IPS DF 19.7 (cell line): ENCODE measurements around the gene LMF2.
"Not testable (repeated sequence)": the region's sequence is repeated elsewhere in the genome, so short reads cannot be mapped to it uniquely, and the experiment has no call there.

Source experiments
- DNase-seq: peaks from one replicate; pipeline ENCODE4 v3.0.0-alpha.2; 2013; ENCODE audit warnings: low read depth, low spot score

The LMF2 gene

DNA sequence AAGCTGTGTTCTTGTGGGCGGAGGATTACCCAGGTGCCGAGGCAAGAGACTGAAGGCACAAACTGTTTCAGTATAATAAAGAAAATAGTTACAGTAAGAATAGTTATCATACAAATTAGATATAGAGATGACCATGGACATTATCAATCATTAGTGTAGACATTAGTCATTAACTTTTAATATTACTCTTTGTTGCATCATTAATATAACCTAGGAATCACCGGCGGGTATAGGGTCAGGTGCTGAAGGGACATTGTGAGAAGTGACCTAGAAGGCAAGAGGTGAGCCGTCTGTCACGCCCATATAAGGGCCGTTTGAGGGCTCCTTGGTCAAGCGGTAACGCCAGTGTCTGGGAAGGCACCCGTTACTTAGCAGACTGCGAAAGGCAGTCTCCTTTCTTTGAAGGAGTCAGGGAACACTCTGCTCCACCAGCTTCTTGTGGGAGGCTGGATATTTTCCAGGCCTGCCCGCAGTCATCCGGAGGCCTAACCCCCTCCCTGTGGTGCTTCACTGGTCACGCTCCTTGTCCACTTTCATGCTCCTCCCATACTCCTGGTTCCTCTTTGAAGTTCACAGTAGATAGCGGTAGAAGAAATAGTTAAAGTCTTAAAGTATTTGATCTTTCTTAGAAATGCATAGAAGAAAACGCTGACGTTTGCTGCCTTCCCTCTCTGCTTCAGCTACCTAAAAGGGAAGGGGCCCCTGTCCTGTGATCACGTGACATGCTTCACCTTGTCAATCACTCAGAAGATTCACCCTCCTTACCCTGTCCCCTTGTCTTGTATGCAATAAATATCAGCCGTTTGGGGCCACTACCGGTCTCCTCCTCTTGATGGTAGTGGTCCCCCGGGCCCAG, 26.6 kb upstream of the LMF2 start:
- not testable (repeated sequence) for DNase-seq

DNA sequence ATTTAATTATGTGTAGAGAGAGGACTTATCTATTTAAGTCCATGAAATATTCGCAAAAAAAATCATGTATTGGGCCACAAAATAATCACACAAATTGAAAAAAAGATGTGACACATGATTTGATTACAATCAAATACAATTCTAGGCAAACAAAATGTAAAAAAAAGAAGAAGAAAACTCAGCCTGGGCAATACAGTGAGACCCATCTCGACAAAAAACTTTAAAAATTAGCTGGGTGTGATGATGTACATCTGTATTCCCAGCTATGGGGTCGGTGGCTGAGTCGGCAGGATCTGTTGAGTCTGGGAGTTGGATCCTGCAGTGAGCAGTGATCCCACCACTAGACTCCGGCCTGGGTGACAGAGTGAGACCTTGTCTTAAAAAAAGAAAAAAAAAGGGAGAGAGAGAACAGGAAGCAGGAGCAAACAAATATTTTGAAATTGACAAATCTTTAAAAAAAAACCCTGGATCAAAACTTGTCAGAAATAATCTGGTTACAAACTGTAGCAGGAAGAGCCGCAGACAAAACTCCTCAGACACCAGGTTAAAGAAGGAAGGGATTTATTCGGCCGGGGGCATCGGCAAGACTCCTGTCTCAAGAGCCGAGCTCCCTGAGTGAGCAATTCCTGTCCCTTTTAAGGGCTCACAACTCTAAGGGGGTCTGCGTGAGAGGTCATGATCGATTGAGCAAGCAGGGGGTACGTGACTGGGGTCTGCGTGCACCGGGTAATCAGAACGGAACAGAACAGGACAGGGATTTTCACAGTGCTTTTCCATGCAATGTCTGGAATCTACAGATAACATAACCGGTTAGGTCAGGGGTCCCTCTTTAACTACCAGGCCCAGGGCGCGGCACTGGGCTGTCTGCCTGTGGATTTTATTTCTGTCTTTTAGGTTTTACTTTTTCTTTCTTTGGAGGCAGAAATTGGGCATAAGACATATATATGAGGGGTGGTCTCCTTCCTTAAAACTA, 25.6 kb upstream of the LMF2 start:
- DNase-seq: no peak

DNA sequence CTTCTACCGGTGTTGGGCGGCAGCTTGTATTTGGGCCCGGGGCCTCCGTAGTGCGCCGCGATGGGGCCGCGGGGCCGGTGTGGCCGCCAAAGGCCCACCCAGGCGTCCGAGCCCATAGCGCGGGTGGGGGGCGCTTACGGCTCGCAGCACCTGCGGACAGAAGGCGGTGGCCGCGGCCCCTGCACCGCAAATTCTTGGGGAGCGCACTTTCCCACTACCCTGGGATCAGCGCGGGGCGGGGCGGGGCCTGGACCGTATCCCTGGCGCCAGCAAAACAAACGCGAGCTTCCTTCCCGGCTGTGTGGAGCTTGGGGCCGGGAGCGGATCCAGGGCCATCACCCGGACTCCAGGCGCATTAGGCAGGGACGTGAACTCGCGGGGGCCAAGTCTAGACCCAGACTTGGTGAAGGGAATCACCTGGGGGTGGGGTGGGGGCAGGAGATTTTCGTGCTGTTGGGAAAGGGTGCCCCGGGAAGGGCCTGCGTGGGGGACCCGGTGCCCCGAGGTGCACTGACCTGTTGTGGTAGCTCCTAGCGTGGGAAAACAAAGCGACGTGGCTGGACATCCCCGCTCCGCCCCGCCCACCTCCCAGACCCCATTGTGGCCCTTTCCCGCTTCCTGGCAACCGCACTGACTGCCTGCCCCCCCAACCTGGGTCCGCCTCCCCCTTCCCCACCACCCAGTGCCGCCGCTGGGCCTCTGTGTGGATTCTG, 24.6 kb upstream of the LMF2 start:
- DNase-seq: no peak

DNA sequence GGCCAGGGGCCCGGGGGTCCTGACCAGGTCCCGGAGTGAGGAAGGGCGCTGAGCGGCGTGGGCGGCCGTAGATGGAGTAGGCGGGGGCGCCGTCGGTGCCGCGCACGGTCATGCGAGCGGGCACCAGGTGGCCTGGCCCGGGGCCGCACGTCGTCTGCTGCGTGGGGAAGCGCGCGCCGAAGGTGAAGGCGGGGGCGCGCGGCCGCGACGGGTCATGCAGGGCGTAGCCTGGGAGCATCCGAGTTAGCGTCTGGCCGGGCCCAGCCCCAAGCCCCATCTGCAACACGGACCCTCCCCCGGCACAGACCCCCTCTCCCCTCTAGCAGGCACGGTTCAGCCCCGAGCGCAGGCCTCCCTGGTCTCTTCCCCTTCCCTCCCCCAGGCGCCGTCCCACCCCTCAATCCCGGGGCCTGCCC, 24.1 kb upstream of the LMF2 start:
- DNase-seq: no peak

DNA sequence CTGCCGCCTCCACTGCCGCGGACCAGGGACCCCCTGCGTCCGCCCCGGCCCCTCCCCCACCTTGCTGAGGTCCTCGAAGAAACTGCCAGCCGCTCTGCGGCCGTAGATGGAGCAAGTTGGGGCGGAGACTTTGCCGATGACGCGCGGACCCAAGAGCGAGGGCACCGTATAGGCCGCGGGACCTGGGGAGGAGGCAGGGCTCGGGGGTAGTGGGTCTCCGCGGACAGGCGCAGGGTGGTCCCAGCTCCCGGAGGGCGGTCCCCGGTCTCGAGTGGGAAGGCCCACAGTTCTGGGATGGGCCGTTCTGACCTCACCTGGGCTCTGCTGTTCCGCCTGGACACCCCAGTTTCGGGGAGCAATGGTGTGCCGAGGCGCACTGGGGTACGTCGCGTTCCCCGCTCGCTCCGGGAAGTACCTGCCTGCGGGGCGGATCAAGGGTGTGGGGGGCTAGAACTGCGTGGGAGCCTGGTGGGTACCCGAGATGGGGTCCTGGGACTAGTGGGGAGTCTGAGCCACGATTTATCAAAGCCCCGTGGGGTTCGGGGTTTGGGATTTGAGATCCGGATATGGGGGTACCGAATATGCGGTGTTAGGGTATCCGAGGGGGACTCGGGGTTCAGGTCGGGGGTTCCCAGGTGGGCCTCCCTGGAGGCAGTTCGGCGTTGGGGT, 23.5 kb upstream of the LMF2 start:
- DNase-seq: no peak

GRCh38 chr22:50530580-50530876, 23.0 kb upstream of the LMF2 start:
- DNase-seq: no peak

DNA sequence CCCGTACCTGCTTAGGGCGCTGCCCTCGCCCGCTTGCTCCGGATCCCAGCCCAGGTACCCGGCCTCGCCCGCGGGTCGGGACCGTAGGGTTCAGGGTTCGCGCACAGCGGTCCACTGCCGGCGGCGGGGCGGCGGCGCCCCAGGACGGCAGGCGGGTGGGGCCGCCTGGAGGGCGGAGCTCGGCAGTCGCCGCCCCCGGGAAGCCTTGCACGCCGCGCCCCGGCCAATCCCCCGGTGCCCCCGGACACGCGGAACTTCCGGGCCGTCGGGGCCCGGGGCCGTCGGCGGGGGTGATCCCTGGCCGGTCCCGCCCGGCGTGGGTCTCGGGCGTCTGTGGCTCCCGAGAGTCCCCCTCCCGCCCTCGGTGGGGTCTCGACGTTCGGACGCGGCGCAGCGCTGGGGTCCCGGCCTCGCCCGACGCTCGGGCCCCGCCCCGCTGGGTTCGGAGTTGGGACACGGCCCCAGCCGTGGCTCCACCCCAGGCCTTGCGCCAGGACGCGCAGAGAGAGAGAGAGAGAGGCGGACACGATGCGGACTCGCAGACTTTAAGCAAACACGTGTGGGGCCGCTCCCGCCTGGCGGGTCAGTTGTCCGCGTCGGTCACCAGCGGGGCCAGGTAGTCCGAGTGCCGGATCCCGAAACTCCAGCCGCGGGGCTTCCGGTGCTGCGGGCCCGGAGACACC, 22.5 kb upstream of the LMF2 start, which contains the start of gene TYMP:
Gene TYMP, minus strand, starts transcription at position 116 of the 683 bp plus-strand sequence. CDS start 303 bp downstream, outside the sequence.
- DNase-seq: no peak

DNA sequence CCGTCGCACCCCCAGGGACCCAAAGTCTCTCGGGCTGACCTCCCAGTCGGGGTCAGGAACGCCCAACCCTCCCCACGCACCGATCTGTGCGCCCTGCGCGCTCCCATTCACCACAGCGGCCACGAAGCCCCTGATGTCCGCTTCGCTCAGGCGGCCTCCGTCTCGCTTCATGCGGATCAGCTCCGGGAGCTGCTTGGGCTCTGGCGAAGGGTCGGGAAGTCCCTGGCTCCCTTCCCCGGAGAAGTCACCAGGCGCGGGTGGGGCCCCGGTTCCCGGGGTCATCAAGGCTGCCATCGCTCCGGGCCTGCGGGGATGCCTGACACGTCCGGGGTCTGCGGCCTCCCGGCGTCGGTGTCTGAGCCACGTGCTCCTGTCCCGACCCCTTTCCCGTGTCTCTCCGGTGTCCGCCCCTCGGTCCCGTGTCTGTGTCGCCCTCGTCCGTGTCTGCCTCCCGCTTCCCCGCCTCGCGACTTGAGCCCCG, 22.0 kb upstream of the LMF2 start:
- no peak for DNase-seq

DNA sequence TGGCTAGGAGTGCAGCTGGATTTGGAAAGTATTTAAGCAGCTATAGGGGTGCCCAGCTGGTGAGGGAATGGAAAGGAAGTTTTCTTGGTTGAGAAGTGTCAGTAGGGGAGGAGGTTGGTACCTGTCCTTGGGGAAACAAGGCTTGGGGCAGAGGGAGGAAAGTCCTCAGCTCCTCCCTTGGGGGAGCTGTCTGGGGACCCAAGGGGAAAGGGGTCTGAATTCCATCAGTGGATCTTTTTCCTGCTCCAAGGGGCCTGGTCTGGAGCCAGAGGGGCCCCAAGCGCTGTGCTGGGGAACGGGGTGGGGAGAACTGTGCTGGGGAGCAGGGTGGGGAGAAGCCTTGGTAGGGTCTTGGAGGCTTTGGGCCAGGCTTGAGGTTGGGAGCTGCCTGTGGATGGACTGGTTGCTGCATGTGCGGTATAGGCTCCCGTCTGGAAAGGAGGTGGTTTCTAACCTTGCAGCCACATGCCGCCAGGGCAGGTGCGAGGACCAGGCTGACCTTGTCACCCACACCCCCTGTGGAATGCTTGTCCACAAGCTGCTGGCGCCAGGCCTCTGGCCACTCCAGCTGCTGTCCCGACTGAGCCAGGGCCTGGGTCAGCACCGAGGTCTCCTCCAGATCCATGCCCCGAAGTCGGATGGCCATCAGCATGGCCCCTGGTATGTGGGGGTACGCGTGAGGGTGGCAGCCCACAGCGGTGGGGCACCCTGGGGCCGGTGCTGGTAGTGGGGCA, 21.3 kb upstream of the LMF2 start:
- no peak for DNase-seq

DNA sequence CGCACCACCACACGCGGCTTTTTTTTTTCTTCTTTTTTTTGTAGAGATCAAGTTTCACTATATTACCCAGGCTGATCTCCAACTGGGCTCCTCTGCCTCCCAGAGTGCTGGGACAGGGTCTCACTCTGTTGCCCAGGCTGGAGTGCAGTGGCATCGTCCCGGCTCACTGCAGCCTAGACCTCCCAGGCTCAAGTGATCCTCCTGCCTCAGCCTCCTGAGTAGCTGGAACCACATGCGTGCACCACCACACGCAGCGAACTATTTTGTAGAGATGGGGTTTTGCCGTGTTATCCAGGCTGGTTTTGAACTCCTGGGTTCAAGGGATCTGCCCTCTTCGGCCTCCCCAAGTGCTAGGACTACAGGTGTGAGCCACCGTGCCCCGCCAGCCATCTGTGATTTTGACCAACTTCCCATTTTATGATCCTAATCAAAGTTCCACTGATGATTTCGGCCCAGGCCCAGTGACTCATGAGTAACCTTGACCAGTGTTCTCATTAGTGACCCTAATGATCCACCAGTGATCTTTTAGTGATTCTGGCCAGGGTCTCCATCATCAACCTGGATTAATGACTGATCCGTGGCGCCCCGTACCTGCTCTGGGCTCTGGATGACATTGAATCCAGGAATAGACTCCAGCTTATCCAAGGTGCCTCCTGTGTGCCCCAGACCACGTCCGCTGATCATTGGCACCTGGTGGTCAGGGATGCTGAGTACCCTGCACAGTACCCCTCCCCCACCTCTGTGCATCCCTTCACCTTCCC, 20.6 kb upstream of the LMF2 start:
- DNase-seq: no peak

DNA sequence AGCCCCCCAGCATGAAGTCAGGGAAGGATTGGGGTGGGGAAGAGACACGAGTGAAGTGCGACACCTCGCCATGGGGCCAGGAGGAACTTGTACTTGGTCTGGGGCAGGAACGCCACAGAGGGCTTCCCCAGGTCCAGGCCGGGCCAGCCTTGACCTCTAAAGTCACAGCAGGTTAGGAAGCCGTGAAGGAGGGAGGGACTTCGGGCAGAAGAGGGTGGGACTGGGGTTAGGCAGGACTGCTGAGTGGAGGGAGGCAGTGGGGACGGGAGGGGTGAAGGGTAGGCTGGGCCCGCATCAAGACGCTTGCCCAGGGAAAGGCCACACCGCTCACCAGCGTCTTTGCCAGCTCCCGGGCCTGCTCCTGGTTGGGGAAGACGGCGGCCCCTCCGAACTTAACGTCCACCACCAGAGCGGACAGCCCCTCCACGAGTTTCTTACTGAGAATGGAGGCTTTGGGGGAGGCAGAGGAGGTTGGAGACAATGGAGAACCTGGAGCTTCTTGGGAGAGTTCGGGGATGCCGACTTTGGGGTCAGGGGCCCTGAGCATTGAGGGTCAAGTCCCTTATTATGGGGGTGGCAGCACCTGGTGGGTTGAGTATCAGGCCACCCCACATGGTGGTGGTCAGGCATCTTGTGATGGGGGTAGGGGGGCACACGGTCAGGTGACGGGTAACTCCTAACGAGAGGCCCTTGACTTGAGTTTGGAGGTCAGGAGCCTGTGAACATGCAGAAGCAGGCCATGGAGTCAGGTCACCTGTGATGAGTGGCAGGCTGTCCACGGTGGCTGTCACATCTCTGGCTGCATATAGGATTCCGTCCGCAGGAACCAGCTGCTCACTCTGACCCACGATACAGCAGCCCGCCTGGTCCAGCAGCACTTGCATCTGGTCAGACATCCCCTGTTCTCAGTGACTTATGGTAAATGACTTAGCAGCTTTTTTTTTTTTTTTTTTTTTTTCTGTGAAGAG, 19.6 kb upstream of the LMF2 start:
- peak; percentile 47 for DNase-seq

DNA sequence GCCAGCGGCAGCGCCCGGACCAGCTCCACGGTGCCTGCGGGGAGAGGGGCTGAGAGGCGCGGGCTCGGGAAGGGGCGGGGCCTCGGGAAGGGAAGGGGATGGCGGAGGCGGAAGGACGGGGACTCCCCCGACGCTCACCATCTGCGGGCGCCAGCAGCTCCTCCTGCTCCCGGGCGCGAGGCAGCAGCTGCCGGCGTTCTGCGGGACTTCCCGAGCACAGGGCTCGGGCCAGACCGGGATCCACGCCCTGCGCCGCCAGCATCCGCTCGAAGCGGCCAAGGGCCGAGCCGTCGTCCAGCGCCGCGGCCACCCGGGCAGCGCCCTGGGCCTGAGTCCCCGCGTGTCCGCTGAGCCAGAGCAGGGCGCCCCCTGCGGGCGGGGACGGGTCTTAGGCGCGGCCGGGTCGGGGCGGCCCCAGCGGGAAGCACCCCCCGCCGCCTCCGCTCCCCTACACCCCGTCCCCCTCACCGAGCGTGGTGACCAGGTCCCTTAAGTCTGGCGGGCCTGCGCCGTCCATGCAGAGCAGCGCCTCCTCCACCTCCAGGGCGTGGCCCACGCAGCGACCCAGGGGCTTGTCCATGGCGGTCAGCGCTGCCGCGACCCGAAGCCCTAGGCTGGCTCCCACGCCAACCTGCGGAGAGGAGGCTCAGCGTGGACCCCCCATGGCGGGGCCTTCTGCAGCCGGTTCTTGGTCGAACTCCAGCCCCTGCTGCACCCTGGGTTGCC, 18.8 kb upstream of the LMF2 start:
- DNase-seq: no peak

GRCh38 chr22:50525858-50526107, 18.3 kb upstream of the LMF2 start:
- no peak for DNase-seq

- peak; percentile 75 for DNase-seq
These were observed 17.8 kb upstream of the LMF2 start, which contains the start of gene SCO2 for GRCh38 chr22:50525104-50525857. SCO2 (minus strand) TSS chr22:50525598; CDS start chr22:50524411, 1,187 bp downstream.

GRCh38 chr22:50524676-50525103, 17.2 kb upstream of the LMF2 start:
- no peak for DNase-seq

- DNase-seq: no peak
These were observed 16.5 kb upstream of the LMF2 start for GRCh38 chr22:50523806-50524675.
